SK-N-SH (cell line): ENCODE results near the gene LCN15.

Source experiments
- CTCF ChIP-seq: fragments of 200-600 bp; sonication (generic); IDR thresholded peaks from 2 replicates; pipeline ENCODE4 v1.6.1; 2017; ENCODE audit warnings: antibody characterized with exemption, mild to moderate bottlenecking, moderate library complexity
- EP300 ChIP-seq, 2 experiments: IDR thresholded peaks; 2 replicates each; pipeline versions ENCODE4 v1.4.0 to v1.6.1; 2012; ENCODE audit warnings: borderline replicate concordance in 1 of 2, low read depth in 1 of 2, low read length in 1 of 2
- EZH2phosphoT487 ChIP-seq: fragments of 200-600 bp; sonication (generic); IDR thresholded peaks from 2 replicates; pipeline ENCODE4 v1.6.1; 2017; ENCODE audit warnings: low read depth, mixed run types, mild to moderate bottlenecking, antibody characterized with exemption, moderate library complexity, borderline replicate concordance
- MAX ChIP-seq: IDR thresholded peaks from 2 replicates; pipeline ENCODE4 v1.4.0; 2012; ENCODE audit warnings: low read depth
- REST ChIP-seq: IDR thresholded peaks from 2 replicates; pipeline ENCODE4 v1.6.1; 2012; ENCODE audit warnings: mild to moderate bottlenecking, low read depth, low read length, moderate library complexity
- SMC3 ChIP-seq: IDR thresholded peaks from 2 replicates; pipeline ENCODE4 v1.6.1; 2012; ENCODE audit warnings: low read depth, low read length, improper control_type of control experiment
- USF2 ChIP-seq: fragments of 150-350 bp; IDR thresholded peaks from 2 replicates; pipeline ENCODE4 v1.6.1; 2017; ENCODE audit warnings: antibody characterized with exemption, low read length, low read depth, borderline replicate concordance

GRCh38 chr9:136789523-136789937 is 25.2 kb upstream of the LCN15 start:
- TF ChIP-seq EZH2phosphoT487, result no peak
- TF ChIP-seq CTCF, result no peak
- no peak for TF ChIP-seq SMC3
- no peak for TF ChIP-seq MAX
- no peak for TF ChIP-seq USF2
- no peak for TF ChIP-seq REST
- no peak for TF ChIP-seq EP300 (IDR thresholded peaks at IDR 0.05; ENCODE audit: borderline replicate concordance in 1 of 2, low read depth in 1 of 2, low read length in 1 of 2)
